HepG2 (cell line): ENCODE data around the gene LMF2. TPM values are rescaled to one million over a fixed set of nuclear protein-coding genes. Genes with fewer than 3 reads are reported as not detected.
A peak's percentile ranks its signal among the peaks of the same experiment; 100 is the strongest.

Experiments
- CAMTA2 ChIP-seq: sonication (generic); formaldehyde crosslinking; IDR thresholded peaks from 2 replicates; pipeline ENCODE4 v1.4.0; 2020; ENCODE audit warnings: mild to moderate bottlenecking, missing genetic modification reagents, borderline replicate concordance
- GTF2F1 ChIP-seq: fragments of 150-350 bp; IDR thresholded peaks from 2 replicates; pipeline ENCODE4 v1.6.1; 2014; ENCODE audit warnings: low read length
- MTA1 ChIP-seq: sonication (generic); formaldehyde crosslinking; IDR thresholded peaks from 2 replicates; pipeline ENCODE4 v1.4.0; 2020; ENCODE audit warnings: missing genetic modification reagents, mild to moderate bottlenecking, borderline replicate concordance
- SALL1 ChIP-seq: sonication (generic); formaldehyde crosslinking; IDR thresholded peaks from 2 replicates; pipeline ENCODE4 v1.8.0; 2022; ENCODE audit warnings: mild to moderate bottlenecking, missing genetic modification reagents
- SOX6 ChIP-seq, 2 experiments: fragments of 450-650 bp in 1 of 2; sonication (generic) in 1 of 2; formaldehyde crosslinking in 1 of 2; IDR thresholded peaks; 2 replicates each; pipeline versions ENCODE4 v1.4.0 to v1.6.1; 2017 to 2020; ENCODE audit warnings: antibody characterized with exemption in 1 of 2, mild to moderate bottlenecking in 1 of 2, missing genetic modification reagents in 1 of 2
- SP1 ChIP-seq, 2 experiments: fragments of 450-650 bp in 1 of 2; sonication (generic) in 1 of 2; formaldehyde crosslinking in 1 of 2; IDR thresholded peaks; 2 replicates each; pipeline versions ENCODE4 v1.4.0 to v1.6.1; 2016 to 2020; ENCODE audit warnings: missing genetic modification reagents in 1 of 2
- TAF1 ChIP-seq: sonication (generic); formaldehyde crosslinking; IDR thresholded peaks from 2 replicates; pipeline ENCODE4 v1.4.0; 2020; ENCODE audit warnings: missing genetic modification reagents
- TCF7L2 ChIP-seq: IDR thresholded peaks from 2 replicates; pipeline ENCODE4 v1.6.1; 2011; ENCODE audit warnings: mild to moderate bottlenecking, low read depth, low read length, moderate library complexity
- XRCC5 ChIP-seq: fragments of 200-400 bp; formaldehyde crosslinking; optimal IDR thresholded peaks from 2 replicates; pipeline ENCODE3; 2017; ENCODE audit warnings: mild to moderate bottlenecking, low read length
- YY1 ChIP-seq: IDR thresholded peaks from 2 replicates; pipeline ENCODE4 v1.6.1; 2011; ENCODE audit warnings: low read length, low read depth, moderate library complexity, mild to moderate bottlenecking; ENCODE audit not compliant: insufficient read depth, insufficient replicate concordance
- ZKSCAN8 ChIP-seq: IDR thresholded peaks from 2 replicates; pipeline ENCODE4 v1.6.1; 2016; ENCODE audit warnings: borderline replicate concordance, missing genetic modification reagents, missing compliant biosample characterization
- ZMYM3 ChIP-seq: sonication (generic); formaldehyde crosslinking; IDR thresholded peaks from 2 replicates; pipeline ENCODE4 v1.5.1; 2020; ENCODE audit warnings: mild to moderate bottlenecking, missing genetic modification reagents
- ZNF263 ChIP-seq: sonication (generic); formaldehyde crosslinking; IDR thresholded peaks from 2 replicates; pipeline ENCODE4 v1.4.0; 2020; ENCODE audit warnings: missing genetic modification reagents
- ZNF883 ChIP-seq: sonication (generic); formaldehyde crosslinking; IDR thresholded peaks from 2 replicates; pipeline ENCODE4 v1.5.1; 2020; ENCODE audit warnings: mild to moderate bottlenecking, missing genetic modification reagents; ENCODE audit errors: not compliant biosample characterization
- polyA plus RNA-seq, 8 experiments: library from polyadenylated mRNA; depleted of rRNA in 3 of 8; stranded (reverse) in 7 of 8; unstranded in 1 of 8; fragments of >200 nt; fragmentation: Illumina TruSeq in 4 of 8; extraction: Trizol in 4 of 8; gene quantifications; 2 replicates each; pipeline versions ENCODE4 v1.2.1 to v1.2.3, GENCODE V29; 2011 to 2016; ENCODE audit warnings: low read depth in 4 of 8, missing spikeins in 1 of 8, mixed read lengths in 1 of 8; ENCODE audit not compliant: insufficient read depth in 1 of 8
- total RNA-seq, 5 experiments: library from RNA; depleted of rRNA; stranded (reverse); fragments of >200 nt; fragmentation: Illumina TruSeq; extraction: Trizol; gene quantifications; 2 replicates each; pipeline ENCODE4 v1.2.3, GENCODE V29; 2016; ENCODE audit warnings: low read depth in 1 of 5
- TF ChIP-seq, protein P1 (sequence below): sonication (generic); formaldehyde crosslinking; IDR thresholded peaks from 2 replicates; pipeline ENCODE4 v1.4.0; 2020; ENCODE audit warnings: missing genetic modification reagents, mild to moderate bottlenecking, borderline replicate concordance
- TF ChIP-seq, protein P2 (sequence below): sonication (generic); formaldehyde crosslinking; IDR thresholded peaks from 2 replicates; pipeline ENCODE4 v1.5.0; 2020; ENCODE audit warnings: mild to moderate bottlenecking, missing genetic modification reagents, moderate library complexity
- TF ChIP-seq, protein P3 (sequence below): sonication (generic); formaldehyde crosslinking; IDR thresholded peaks from 2 replicates; pipeline ENCODE4 v1.8.0; 2022; ENCODE audit warnings: missing genetic modification reagents, mild to moderate bottlenecking, inconsistent platforms, borderline replicate concordance
- TF ChIP-seq, protein P4 (sequence below): IDR thresholded peaks from 2 replicates; pipeline ENCODE4 v1.6.1; 2016
- TF ChIP-seq, protein P5 (sequence below): IDR thresholded peaks from 2 replicates; pipeline ENCODE4 v1.6.1; 2016; ENCODE audit warnings: mild to moderate bottlenecking

The LMF2 gene
- total and polyA plus RNA-seq, 2 of the 13 experiments (the other 11 are each of a cell fraction or from before 2014, with no cell fraction given), result 23.3 to 30.6 TPM

DNA sequence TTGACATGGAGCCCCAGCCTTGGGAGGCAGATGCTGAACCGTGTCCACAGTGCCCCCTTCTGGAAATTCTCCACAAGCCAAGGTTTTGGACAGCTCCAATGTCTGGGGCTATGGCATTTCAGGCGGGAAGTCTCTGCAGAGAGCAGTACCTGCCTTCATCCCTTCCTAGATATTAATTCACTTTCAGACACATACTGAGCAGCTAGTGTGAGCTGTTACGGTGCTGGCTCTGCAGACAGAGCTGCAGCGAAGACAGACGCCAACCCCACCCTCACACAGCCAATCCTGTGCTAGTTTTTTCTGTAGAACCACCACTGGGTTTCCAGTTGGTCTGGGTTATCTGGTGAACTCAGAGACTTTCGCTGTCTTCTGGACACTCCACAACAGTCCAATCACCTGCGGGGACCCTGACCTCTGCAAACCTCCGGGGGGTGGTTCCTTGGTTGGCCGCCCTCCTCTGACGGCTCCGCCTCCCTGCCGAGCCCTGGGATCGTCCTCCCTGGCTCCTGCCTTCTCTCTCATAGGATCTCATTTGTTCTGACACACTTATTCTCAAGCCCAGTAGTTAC is 9.1 kb downstream of the LMF2 start (continued):
- TF ChIP-seq YY1, result peak; percentile 17
- no peak for TF ChIP-seq CAMTA2
- TF ChIP-seq, protein P1, sequence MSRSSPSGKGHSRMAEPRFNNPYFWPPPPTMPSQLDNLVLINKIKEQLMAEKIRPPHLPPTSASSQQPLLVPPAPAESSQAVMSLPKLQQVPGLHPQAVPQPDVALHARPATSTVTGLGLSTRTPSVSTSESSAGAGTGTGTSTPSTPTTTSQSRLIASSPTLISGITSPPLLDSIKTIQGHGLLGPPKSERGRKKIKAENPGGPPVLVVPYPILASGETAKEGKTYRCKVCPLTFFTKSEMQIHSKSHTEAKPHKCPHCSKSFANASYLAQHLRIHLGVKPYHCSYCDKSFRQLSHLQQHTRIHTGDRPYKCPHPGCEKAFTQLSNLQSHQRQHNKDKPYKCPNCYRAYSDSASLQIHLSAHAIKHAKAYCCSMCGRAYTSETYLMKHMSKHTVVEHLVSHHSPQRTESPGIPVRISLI (CRISPR knock-in tag), result 0 out of 2 replicates have a peak, but pooled peaks have one; percentile 27
- TF ChIP-seq, protein P2, sequence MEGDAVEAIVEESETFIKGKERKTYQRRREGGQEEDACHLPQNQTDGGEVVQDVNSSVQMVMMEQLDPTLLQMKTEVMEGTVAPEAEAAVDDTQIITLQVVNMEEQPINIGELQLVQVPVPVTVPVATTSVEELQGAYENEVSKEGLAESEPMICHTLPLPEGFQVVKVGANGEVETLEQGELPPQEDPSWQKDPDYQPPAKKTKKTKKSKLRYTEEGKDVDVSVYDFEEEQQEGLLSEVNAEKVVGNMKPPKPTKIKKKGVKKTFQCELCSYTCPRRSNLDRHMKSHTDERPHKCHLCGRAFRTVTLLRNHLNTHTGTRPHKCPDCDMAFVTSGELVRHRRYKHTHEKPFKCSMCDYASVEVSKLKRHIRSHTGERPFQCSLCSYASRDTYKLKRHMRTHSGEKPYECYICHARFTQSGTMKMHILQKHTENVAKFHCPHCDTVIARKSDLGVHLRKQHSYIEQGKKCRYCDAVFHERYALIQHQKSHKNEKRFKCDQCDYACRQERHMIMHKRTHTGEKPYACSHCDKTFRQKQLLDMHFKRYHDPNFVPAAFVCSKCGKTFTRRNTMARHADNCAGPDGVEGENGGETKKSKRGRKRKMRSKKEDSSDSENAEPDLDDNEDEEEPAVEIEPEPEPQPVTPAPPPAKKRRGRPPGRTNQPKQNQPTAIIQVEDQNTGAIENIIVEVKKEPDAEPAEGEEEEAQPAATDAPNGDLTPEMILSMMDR, result peak; percentile 90
- no peak for TF ChIP-seq SOX6 (IDR thresholded peaks at IDR 0.05)
- no peak; the same call in 1 of the 2 replicates for TF ChIP-seq SOX6 (CRISPR knock-in tag; IDR thresholded peaks at IDR 0.05)
- peak; percentile 40 for TF ChIP-seq ZNF263 (CRISPR knock-in tag)
- TF ChIP-seq, protein P3, sequence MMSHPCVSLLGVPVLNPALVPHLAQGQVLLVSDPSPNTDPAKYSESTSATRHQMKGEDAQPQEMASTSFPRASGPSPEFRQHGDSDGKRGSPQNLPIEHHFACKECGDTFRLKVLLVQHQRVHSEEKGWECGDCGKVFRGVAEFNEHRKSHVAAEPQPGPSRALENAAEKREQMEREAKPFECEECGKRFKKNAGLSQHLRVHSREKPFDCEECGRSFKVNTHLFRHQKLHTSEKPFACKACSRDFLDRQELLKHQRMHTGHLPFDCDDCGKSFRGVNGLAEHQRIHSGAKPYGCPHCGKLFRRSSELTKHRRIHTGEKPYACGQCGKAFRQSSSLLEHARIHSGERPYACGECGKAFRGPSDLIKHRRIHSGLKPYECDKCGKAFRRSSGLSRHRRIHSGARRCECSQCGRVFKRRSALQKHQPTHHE, result no peak
- peak; percentile 59 for TF ChIP-seq SALL1 (CRISPR knock-in tag)
- 0 out of 2 replicates have a peak, but pooled peaks have one; percentile 21 for TF ChIP-seq ZKSCAN8 (CRISPR knock-in tag)
- TF ChIP-seq GTF2F1, result no peak
- peak; percentile 73 for TF ChIP-seq XRCC5
- TF ChIP-seq SP1 (IDR thresholded peaks at IDR 0.05), result no peak
- peak; percentile 20; the same call in 1 of the 2 replicates for TF ChIP-seq SP1 (CRISPR knock-in tag; IDR thresholded peaks at IDR 0.05)
- TF ChIP-seq, protein P4, sequence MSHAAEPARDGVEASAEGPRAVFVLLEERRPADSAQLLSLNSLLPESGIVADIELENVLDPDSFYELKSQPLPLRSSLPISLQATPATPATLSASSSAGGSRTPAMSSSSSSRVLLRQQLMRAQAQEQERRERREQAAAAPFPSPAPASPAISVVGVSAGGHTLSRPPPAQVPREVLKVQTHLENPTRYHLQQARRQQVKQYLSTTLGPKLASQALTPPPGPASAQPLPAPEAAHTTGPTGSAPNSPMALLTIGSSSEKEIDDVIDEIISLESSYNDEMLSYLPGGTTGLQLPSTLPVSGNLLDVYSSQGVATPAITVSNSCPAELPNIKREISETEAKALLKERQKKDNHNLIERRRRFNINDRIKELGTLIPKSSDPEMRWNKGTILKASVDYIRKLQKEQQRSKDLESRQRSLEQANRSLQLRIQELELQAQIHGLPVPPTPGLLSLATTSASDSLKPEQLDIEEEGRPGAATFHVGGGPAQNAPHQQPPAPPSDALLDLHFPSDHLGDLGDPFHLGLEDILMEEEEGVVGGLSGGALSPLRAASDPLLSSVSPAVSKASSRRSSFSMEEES, result peak; percentile 12; the same call in 1 of the 2 replicates
- TF ChIP-seq TAF1, result 0 out of 2 replicates have a peak, but pooled peaks have one; percentile 19
- TF ChIP-seq, protein P5, sequence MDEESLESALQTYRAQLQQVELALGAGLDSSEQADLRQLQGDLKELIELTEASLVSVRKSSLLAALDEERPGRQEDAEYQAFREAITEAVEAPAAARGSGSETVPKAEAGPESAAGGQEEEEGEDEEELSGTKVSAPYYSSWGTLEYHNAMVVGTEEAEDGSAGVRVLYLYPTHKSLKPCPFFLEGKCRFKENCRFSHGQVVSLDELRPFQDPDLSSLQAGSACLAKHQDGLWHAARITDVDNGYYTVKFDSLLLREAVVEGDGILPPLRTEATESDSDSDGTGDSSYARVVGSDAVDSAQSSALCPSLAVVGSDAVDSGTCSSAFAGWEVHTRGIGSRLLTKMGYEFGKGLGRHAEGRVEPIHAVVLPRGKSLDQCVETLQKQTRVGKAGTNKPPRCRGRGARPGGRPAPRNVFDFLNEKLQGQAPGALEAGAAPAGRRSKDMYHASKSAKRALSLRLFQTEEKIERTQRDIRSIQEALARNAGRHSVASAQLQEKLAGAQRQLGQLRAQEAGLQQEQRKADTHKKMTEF, result peak; percentile 44
- TF ChIP-seq TCF7L2, result no peak
- peak; percentile 23; the same call in 1 of the 2 replicates for TF ChIP-seq ZMYM3 (CRISPR knock-in tag)
- no peak for TF ChIP-seq MTA1 (CRISPR knock-in tag)
- no peak for TF ChIP-seq ZNF883 (CRISPR knock-in tag)
